Measurements from ENCODE around the gene EBP.

EBP gene

GRCh38 chrX:48477960-48478755, 43.5 kb upstream of the EBP start:
- no peak overlapping the region for H3K4me3 ChIP-seq (ENCODE audit: low read depth in 1 of 2, low read length in 2 of 2)
- H3K9ac ChIP-seq (ENCODE audit: low read depth in 1 of 2, low read length in 2 of 2), result no peak overlapping the region
- H3K9me3 ChIP-seq (ENCODE audit: control insufficient read depth in 1 of 2, low read length in 2 of 2), result no peaks in the 10 kb centered on the region
- H3K27ac ChIP-seq (ENCODE audit: low read depth, low read length), result no peak overlapping the region
- peaks cover 3 to 14% of the 10 kb centered on the region in 2 donors for H3K4me1 ChIP-seq (ENCODE audit: control insufficient read depth in 1 of 2, insufficient read depth in 2 of 2, low read length in 2 of 2)
- H3K36me3 ChIP-seq (ENCODE audit: control insufficient read depth in 1 of 2, insufficient read depth in 2 of 2, low read length in 2 of 2), result peaks cover 12 to 20% of the 10 kb centered on the region in 2 donors
- H3K27me3 ChIP-seq (ENCODE audit: control insufficient read depth in 1 of 2, insufficient read depth in 2 of 2, low read length in 2 of 2), result no peaks in the 10 kb centered on the region

- H3K9ac ChIP-seq (ENCODE audit: low read depth in 1 of 2, low read length in 2 of 2), result no peak overlapping the region
- peaks cover 12 to 26% of the 10 kb centered on the region in 2 donors for H3K36me3 ChIP-seq (ENCODE audit: control insufficient read depth in 1 of 2, insufficient read depth in 2 of 2, low read length in 2 of 2)
- no peak overlapping the region for H3K4me3 ChIP-seq (ENCODE audit: low read depth in 1 of 2, low read length in 2 of 2)
- H3K27ac ChIP-seq (ENCODE audit: low read depth, low read length), result no peak overlapping the region
- H3K27me3 ChIP-seq (ENCODE audit: control insufficient read depth in 1 of 2, insufficient read depth in 2 of 2, low read length in 2 of 2), result no peaks in the 10 kb centered on the region
- peaks cover 3 to 14% of the 10 kb centered on the region in 2 donors for H3K4me1 ChIP-seq (ENCODE audit: control insufficient read depth in 1 of 2, insufficient read depth in 2 of 2, low read length in 2 of 2)
- no peaks in the 10 kb centered on the region for H3K9me3 ChIP-seq (ENCODE audit: control insufficient read depth in 1 of 2, low read length in 2 of 2)
Measured at GRCh38 chrX:48478806-48479205, 42.8 kb upstream of the EBP start.

GRCh38 chrX:48480142-48480541, 41.5 kb upstream of the EBP start:
- Histone ChIP-seq H3K27ac (ENCODE audit: low read depth, low read length) (no peak overlapping the region), H3K27me3 (ENCODE audit: control insufficient read depth in 1 of 2, insufficient read depth in 2 of 2, low read length in 2 of 2) (no peaks in the 10 kb centered on the region), H3K9me3 (ENCODE audit: control insufficient read depth in 1 of 2, low read length in 2 of 2) (no peaks in the 10 kb centered on the region), H3K4me1 (ENCODE audit: control insufficient read depth in 1 of 2, insufficient read depth in 2 of 2, low read length in 2 of 2) (peaks cover 3 to 10% of the 10 kb centered on the region in 2 donors), H3K4me3 (ENCODE audit: low read depth in 1 of 2, low read length in 2 of 2) (no peak overlapping the region), H3K9ac (ENCODE audit: low read depth in 1 of 2, low read length in 2 of 2) (no peak overlapping the region), H3K36me3 (ENCODE audit: control insufficient read depth in 1 of 2, insufficient read depth in 2 of 2, low read length in 2 of 2) (peaks cover 12 to 28% of the 10 kb centered on the region in 2 donors)

GRCh38 chrX:48480583-48480982, 41.0 kb upstream of the EBP start:
- no peaks in the 10 kb centered on the region for H3K9me3 ChIP-seq (ENCODE audit: control insufficient read depth in 1 of 2, low read length in 2 of 2)
- H3K4me1 ChIP-seq (ENCODE audit: control insufficient read depth in 1 of 2, insufficient read depth in 2 of 2, low read length in 2 of 2), result peaks cover 3 to 9% of the 10 kb centered on the region in 2 donors
- peaks cover 12 to 30% of the 10 kb centered on the region in 2 donors for H3K36me3 ChIP-seq (ENCODE audit: control insufficient read depth in 1 of 2, insufficient read depth in 2 of 2, low read length in 2 of 2)
- no peaks in the 10 kb centered on the region for H3K27me3 ChIP-seq (ENCODE audit: control insufficient read depth in 1 of 2, insufficient read depth in 2 of 2, low read length in 2 of 2)
- H3K4me3 ChIP-seq (ENCODE audit: low read depth in 1 of 2, low read length in 2 of 2), result no peak overlapping the region
- no peak overlapping the region for H3K27ac ChIP-seq (ENCODE audit: low read depth, low read length)
- no peak overlapping the region for H3K9ac ChIP-seq (ENCODE audit: low read depth in 1 of 2, low read length in 2 of 2)

- Histone ChIP-seq H3K36me3 (ENCODE audit: control insufficient read depth in 1 of 2, insufficient read depth in 2 of 2, low read length in 2 of 2) (peaks cover 12 to 30% of the 10 kb centered on the region in 2 donors), H3K4me1 (ENCODE audit: control insufficient read depth in 1 of 2, insufficient read depth in 2 of 2, low read length in 2 of 2) (peaks cover 0 to under 1% of the 10 kb centered on the region in 2 donors), H3K9ac (ENCODE audit: low read depth in 1 of 2, low read length in 2 of 2) (no peak overlapping the region), H3K9me3 (ENCODE audit: control insufficient read depth in 1 of 2, low read length in 2 of 2) (no peaks in the 10 kb centered on the region), H3K27ac (ENCODE audit: low read depth, low read length) (no peak overlapping the region), H3K4me3 (ENCODE audit: low read depth in 1 of 2, low read length in 2 of 2) (no peak overlapping the region), H3K27me3 (ENCODE audit: control insufficient read depth in 1 of 2, insufficient read depth in 2 of 2, low read length in 2 of 2) (no peaks in the 10 kb centered on the region)
Measured at GRCh38 chrX:48482526-48482925, 39.1 kb upstream of the EBP start.

GRCh38 chrX:48487362-48487798, 34.2 kb upstream of the EBP start:
- H3K9ac ChIP-seq (ENCODE audit: low read depth in 1 of 2, low read length in 2 of 2), result no peak overlapping the region
- no peaks in the 10 kb centered on the region for H3K9me3 ChIP-seq (ENCODE audit: control insufficient read depth in 1 of 2, low read length in 2 of 2)
- no peaks in the 10 kb centered on the region for H3K4me1 ChIP-seq (ENCODE audit: control insufficient read depth in 1 of 2, insufficient read depth in 2 of 2, low read length in 2 of 2)
- no peak overlapping the region for H3K27ac ChIP-seq (ENCODE audit: low read depth, low read length)
- H3K4me3 ChIP-seq (ENCODE audit: low read depth in 1 of 2, low read length in 2 of 2), result no peak overlapping the region
- H3K36me3 ChIP-seq (ENCODE audit: control insufficient read depth in 1 of 2, insufficient read depth in 2 of 2, low read length in 2 of 2), result peaks cover 1 to 14% of the 10 kb centered on the region in 2 donors
- H3K27me3 ChIP-seq (ENCODE audit: control insufficient read depth in 1 of 2, insufficient read depth in 2 of 2, low read length in 2 of 2), result no peaks in the 10 kb centered on the region

GRCh38 chrX:48488034-48488433, 33.6 kb upstream of the EBP start:
- H3K27me3 ChIP-seq (ENCODE audit: control insufficient read depth in 1 of 2, insufficient read depth in 2 of 2, low read length in 2 of 2), result no peaks in the 10 kb centered on the region
- no peak overlapping the region for H3K27ac ChIP-seq (ENCODE audit: low read depth, low read length)
- no peaks in the 10 kb centered on the region for H3K4me1 ChIP-seq (ENCODE audit: control insufficient read depth in 1 of 2, insufficient read depth in 2 of 2, low read length in 2 of 2)
- H3K9me3 ChIP-seq (ENCODE audit: control insufficient read depth in 1 of 2, low read length in 2 of 2), result no peaks in the 10 kb centered on the region
- no peak overlapping the region for H3K9ac ChIP-seq (ENCODE audit: low read depth in 1 of 2, low read length in 2 of 2)
- no peak overlapping the region for H3K4me3 ChIP-seq (ENCODE audit: low read depth in 1 of 2, low read length in 2 of 2)
- H3K36me3 ChIP-seq (ENCODE audit: control insufficient read depth in 1 of 2, insufficient read depth in 2 of 2, low read length in 2 of 2), result peaks cover 0 to 9% of the 10 kb centered on the region in 2 donors

GRCh38 chrX:48489296-48489695, 32.3 kb upstream of the EBP start:
- peaks cover 0 to 3% of the 10 kb centered on the region in 2 donors for H3K36me3 ChIP-seq (ENCODE audit: control insufficient read depth in 1 of 2, insufficient read depth in 2 of 2, low read length in 2 of 2)
- no peaks in the 10 kb centered on the region for H3K4me1 ChIP-seq (ENCODE audit: control insufficient read depth in 1 of 2, insufficient read depth in 2 of 2, low read length in 2 of 2)
- no peak overlapping the region for H3K27ac ChIP-seq (ENCODE audit: low read depth, low read length)
- H3K27me3 ChIP-seq (ENCODE audit: control insufficient read depth in 1 of 2, insufficient read depth in 2 of 2, low read length in 2 of 2), result no peaks in the 10 kb centered on the region
- no peak overlapping the region for H3K4me3 ChIP-seq (ENCODE audit: low read depth in 1 of 2, low read length in 2 of 2)
- H3K9ac ChIP-seq (ENCODE audit: low read depth in 1 of 2, low read length in 2 of 2), result no peak overlapping the region
- no peaks in the 10 kb centered on the region for H3K9me3 ChIP-seq (ENCODE audit: control insufficient read depth in 1 of 2, low read length in 2 of 2)

- Histone ChIP-seq H3K27ac (ENCODE audit: low read depth, low read length) (no peak overlapping the region), H3K9ac (ENCODE audit: low read depth in 1 of 2, low read length in 2 of 2) (no peak overlapping the region), H3K4me3 (ENCODE audit: low read depth in 1 of 2, low read length in 2 of 2) (no peak overlapping the region), H3K9me3 (ENCODE audit: control insufficient read depth in 1 of 2, low read length in 2 of 2) (no peaks in the 10 kb centered on the region), H3K27me3 (ENCODE audit: control insufficient read depth in 1 of 2, insufficient read depth in 2 of 2, low read length in 2 of 2) (no peaks in the 10 kb centered on the region), H3K4me1 (ENCODE audit: control insufficient read depth in 1 of 2, insufficient read depth in 2 of 2, low read length in 2 of 2) (no peaks in the 10 kb centered on the region), H3K36me3 (ENCODE audit: control insufficient read depth in 1 of 2, insufficient read depth in 2 of 2, low read length in 2 of 2) (peaks cover 0 to 3% of the 10 kb centered on the region in 2 donors)
Measured at GRCh38 chrX:48489892-48490291, 31.7 kb upstream of the EBP start.

- Histone ChIP-seq H3K36me3 (ENCODE audit: control insufficient read depth in 1 of 2, insufficient read depth in 2 of 2, low read length in 2 of 2) (no peaks in the 10 kb centered on the region), H3K9ac (ENCODE audit: low read depth in 1 of 2, low read length in 2 of 2) (no peak overlapping the region), H3K27ac (ENCODE audit: low read depth, low read length) (no peak overlapping the region), H3K9me3 (ENCODE audit: control insufficient read depth in 1 of 2, low read length in 2 of 2) (no peaks in the 10 kb centered on the region), H3K27me3 (ENCODE audit: control insufficient read depth in 1 of 2, insufficient read depth in 2 of 2, low read length in 2 of 2) (no peaks in the 10 kb centered on the region), H3K4me3 (ENCODE audit: low read depth in 1 of 2, low read length in 2 of 2) (no peak overlapping the region), H3K4me1 (ENCODE audit: control insufficient read depth in 1 of 2, insufficient read depth in 2 of 2, low read length in 2 of 2) (no peaks in the 10 kb centered on the region)
Measured at GRCh38 chrX:48490661-48491060, 30.9 kb upstream of the EBP start.

Measured in duodenal mucosa (tissue), 2 donors.